ENCODE data around the gene GLG1.
"Not testable (repeated sequence)": the region's sequence is repeated elsewhere in the genome, so short reads cannot be mapped to it uniquely, and the experiment has no call there.

Gene GLG1

DNA sequence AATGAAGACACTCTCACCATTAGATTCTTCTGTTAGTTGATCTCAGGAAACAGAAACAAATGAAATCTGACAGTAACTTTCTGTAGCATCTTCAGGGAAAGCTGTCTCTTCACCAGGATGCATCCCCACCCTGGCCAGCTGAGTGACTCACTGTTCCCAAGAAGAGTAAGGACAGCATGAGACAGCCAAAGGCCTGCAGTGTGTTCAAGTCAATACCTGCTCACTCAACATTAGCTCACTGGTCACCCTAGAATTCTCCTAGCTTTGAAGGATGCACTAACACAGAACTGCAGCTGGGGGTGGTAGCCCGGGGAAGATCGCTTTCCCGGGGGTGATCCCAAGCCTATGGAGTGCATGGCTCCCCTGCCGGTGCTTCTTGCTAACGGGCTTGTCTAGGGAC is 157.4 kb downstream of the GLG1 start:
- in situ Hi-C loops (cut with HindIII; ENCODE audit: low pct_unique_long_range_greater_than_20kb, low sequenced_read_pairs), result no loop called here
- DNase-seq (ENCODE audit: low read depth in 1 of 2, low spot score in 1 of 2), result no peak
- no peak for TF ChIP-seq JUND (IDR thresholded peaks at IDR 0.05; ENCODE audit: low read depth)

DNA sequence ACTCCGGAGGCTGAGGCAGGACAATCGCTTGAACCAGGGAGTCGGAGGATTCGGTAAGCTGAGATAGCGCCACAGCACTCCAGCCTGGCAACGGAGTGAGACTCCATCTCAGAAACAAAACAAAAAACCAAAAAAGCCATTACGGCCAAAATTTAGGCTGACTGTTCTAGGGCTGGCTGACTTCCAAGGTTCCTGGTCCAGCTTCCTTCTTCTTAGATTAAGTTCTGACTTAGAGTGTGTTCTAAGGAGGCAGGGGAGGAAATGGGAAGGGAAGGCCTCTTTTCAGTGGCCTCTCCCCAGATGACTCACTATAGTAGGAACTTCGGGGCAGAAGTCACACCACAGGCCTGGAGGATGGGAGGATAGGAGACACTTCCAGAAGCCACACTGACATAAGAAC is 157.9 kb downstream of the GLG1 start:
- DNase-seq (ENCODE audit: low read depth in 1 of 2, low spot score in 1 of 2), result no peak
- TF ChIP-seq JUND (IDR thresholded peaks at IDR 0.05; ENCODE audit: low read depth), result no peak
- in situ Hi-C loops (cut with HindIII; ENCODE audit: low pct_unique_long_range_greater_than_20kb, low sequenced_read_pairs), result no loop called here

DNA sequence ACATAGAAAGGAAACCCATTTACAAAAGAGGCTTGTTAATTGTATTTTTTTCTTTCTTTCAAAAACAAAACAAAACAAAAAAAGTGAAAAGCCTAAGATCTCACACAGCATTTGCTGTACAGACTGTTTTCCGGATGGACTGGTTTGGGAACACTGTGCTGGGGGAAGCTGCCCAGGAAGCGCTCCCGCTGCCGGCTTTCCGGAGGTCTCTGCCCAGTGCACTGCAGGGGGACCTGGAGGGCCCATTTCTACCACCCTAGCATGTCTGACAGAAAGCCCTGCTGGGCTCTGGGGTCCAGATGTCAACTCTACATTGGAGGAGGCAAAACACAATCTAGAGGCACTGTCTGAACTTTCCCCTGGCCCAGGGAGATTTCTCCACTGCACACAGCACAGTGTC is 159.3 kb downstream of the GLG1 start:
- TF ChIP-seq JUND (IDR thresholded peaks at IDR 0.05; ENCODE audit: low read depth), result no peak
- DNase-seq (ENCODE audit: low read depth in 1 of 2, low spot score in 1 of 2), result no peak
- in situ Hi-C loops (cut with HindIII; ENCODE audit: low pct_unique_long_range_greater_than_20kb, low sequenced_read_pairs), result no loop called here

DNA sequence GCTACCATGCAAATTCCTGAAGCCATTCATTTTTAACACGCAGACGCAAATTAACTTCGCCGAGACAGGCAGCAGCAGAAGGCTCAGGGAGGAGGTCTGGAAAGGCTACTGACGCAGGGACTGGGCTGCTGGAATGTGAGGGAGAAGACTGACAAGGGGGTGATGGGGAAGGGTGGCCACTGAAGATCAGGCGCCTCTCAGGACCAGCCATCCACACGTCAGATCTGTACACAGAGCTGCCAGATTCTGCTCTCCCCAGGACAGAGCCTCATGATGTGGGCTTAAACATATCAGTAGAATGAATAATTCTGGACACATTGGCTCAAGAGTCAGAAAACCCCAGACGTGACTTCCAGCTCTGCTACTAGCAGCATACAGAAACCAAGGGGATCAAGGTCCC is 160.0 kb downstream of the GLG1 start:
- no peak for DNase-seq (ENCODE audit: low read depth in 1 of 2, low spot score in 1 of 2)
- in situ Hi-C loops (cut with HindIII; ENCODE audit: low pct_unique_long_range_greater_than_20kb, low sequenced_read_pairs), result no loop called here
- TF ChIP-seq JUND (IDR thresholded peaks at IDR 0.05; ENCODE audit: low read depth), result no peak

DNA sequence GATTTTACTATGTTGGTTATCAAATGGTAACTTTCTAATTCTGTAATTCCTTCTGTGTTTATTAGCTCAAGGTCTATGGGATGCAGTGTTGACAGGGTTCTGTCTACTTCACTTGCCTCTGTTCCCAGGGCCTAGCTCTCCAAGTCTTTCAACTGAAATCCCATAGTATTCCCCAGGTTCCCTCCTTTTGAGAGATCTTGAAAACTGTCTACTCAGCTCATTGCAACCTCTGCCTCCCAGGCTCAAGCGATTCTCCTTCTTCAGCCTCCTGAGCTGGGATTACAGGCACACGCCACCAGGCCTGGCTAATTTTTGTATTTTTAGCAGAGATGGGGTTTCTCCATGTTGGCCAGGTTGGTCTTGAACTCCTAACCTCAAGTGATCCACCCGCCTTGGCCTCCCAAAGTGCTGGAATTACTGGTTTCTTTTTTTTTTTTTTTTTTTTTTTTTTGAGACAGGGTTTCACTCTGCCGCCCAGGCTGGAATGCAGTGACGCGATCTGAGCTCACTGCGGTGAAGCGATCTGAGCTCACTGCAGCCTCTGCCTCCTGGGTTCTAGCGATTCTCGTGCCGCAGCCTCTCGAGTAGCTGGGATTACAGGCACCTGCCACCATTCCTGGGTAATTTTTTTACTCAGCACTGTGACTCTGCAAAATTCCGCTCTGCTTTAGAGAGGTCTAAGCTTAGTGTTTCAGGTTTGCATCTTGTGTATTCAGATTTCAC is 163.1 kb downstream of the GLG1 start:
- DNase-seq (ENCODE audit: low read depth in 1 of 2, low spot score in 1 of 2); in situ Hi-C loops (cut with HindIII; ENCODE audit: low pct_unique_long_range_greater_than_20kb, low sequenced_read_pairs): not testable (repeated sequence)

DNA sequence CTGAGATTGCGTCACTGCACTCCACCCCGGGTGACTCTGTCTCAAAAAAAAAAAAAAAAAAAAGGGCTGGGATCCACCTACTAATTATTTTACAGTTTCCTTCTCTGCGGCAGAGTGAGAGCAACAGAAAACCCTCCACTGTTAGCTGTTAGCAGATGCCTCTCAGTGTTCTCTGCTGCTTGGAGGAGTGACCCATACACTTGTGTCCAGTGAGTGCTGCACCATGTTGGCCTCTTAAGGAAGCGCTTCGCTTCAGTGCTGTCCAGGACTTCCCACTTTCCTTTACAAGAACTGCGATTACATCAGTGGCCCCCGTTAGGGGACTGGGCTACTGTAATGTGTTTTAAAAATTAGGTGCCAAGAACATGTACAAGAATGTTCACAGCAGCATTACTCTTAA is 167.2 kb downstream of the GLG1 start:
- DNase-seq (ENCODE audit: low read depth in 1 of 2, low spot score in 1 of 2), result no peak
- TF ChIP-seq JUND (IDR thresholded peaks at IDR 0.05; ENCODE audit: low read depth), result no peak
- in situ Hi-C loops (cut with HindIII; ENCODE audit: low pct_unique_long_range_greater_than_20kb, low sequenced_read_pairs), result no loop called here

DNA sequence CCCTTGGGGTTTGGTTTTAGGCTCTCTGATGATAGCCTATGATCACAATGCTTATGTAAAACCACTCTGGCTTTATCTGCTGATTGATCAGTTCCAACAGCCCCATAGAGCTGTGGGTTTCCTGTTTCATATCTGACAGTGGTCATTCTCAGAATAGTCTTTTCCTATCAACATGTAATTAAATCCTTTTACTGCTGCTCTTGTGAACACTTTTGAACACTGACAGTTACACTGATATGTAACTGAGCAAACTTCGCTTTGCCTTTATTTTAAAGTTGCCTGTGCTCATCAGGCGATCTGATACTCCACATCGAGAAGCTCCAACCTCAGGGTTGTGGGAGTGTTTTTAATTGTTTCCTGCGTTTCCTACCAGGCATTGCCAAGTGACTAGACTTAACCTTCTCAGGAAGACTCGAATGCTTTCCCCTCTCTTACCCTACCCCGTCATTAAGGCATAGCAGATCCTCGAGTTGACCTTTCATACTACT is 168.4 kb downstream of the GLG1 start:
- no peak for TF ChIP-seq JUND (IDR thresholded peaks at IDR 0.05; ENCODE audit: low read depth)
- in situ Hi-C loops (cut with HindIII; ENCODE audit: low pct_unique_long_range_greater_than_20kb, low sequenced_read_pairs), result no loop called here
- DNase-seq (ENCODE audit: low read depth in 1 of 2, low spot score in 1 of 2), result no peak

DNA sequence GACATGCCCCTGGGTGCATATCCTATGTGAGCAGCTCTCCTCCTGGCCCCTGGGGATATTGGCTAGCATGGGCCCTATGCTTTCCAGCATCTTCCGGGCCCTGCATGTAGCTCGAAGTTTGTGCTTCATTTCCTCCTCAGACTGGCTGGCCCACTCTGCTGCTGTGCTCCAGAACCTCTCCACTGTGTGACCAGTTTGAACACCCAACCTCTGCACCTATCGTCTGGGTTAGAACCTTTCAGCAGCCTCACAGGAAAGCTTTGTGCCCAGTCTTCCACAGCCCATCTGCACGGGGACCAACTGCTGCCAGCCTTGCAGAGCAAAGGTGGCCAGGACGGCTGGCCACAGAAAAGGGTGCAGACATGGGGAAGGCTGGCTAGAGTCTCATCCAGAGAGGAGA is 175.4 kb downstream of the GLG1 start:
- no peak for TF ChIP-seq JUND (IDR thresholded peaks at IDR 0.05; ENCODE audit: low read depth)
- in situ Hi-C loops (cut with HindIII; ENCODE audit: low pct_unique_long_range_greater_than_20kb, low sequenced_read_pairs), result no loop called here
- no peak for DNase-seq (ENCODE audit: low read depth in 1 of 2, low spot score in 1 of 2)

DNA sequence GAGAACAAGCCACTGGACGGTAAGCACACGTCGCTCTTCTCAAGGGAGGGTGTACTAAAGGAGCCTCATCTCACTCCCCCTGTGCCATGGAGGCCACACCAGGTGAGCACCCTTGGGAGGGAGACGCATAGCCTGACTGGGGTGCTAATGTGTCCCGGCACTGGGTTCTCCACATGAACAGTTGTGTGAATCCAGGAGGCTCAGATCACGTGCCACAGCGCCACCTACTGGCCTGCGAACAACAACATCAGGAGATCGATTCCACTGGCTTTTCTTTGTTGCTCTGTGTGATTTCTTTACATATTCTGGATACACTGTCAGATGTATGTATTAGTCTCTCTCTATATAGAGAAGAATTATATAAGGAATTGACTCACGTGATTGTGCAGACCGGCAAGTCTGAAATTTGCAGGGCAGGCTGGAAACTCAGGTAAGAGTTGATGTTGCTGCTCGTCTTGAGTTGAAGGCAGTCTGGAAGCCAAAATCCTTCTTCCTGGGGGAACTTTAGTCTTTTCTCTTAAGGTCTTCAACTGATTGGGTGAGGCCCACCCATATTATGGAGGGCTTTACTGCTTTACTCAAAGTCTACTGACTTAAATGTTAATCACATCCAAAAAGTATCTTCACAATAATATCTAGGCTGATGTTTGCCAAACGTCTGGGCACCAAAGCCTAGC is 176.7 kb downstream of the GLG1 start:
- DNase-seq (ENCODE audit: low read depth in 1 of 2, low spot score in 1 of 2), result peak; percentile 38 to 73
- in situ Hi-C loops (cut with HindIII; ENCODE audit: low pct_unique_long_range_greater_than_20kb, low sequenced_read_pairs), result not testable (repeated sequence)

DNA sequence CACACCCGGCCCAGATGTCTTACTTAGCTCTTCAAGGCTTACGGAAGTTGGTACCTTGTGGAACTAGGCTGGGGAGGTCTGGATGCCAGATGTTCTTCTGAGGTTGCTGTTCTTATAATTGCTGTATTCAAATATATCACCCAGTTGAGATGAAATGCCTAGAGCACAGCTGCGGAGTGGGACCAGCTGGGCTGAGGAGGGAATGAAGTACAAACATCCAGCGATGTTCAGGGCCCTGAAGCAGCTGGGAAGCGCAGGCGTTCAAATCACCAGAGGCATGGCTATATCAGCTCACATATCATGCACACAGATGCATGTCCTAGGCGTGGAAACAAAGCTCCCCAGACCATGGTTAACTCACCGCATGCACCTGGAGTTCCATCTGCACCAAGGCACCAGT is 178.4 kb downstream of the GLG1 start:
- DNase-seq (ENCODE audit: low read depth in 1 of 2, low spot score in 1 of 2); in situ Hi-C loops (cut with HindIII; ENCODE audit: low pct_unique_long_range_greater_than_20kb, low sequenced_read_pairs): not testable (repeated sequence)

DNA sequence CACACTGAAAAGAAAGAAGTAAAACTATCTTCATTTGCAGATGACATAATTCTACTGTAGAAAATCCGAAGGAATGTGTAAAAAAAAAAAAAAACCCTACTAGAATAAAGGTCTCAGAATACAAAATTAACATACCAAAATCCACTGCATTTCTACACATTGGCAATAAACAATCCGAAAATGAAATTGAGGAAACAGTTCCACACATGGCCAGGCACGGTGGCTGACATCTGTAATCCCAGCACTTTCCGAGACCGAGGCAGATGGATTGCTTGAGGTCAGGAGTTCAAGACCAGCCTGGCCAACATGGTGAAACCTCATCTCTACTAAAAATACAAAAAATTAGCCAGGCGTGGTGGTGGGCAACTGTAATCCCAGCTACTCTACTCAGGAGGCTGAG is 181.2 kb downstream of the GLG1 start:
- in situ Hi-C loops (cut with HindIII; ENCODE audit: low pct_unique_long_range_greater_than_20kb, low sequenced_read_pairs); DNase-seq (ENCODE audit: low read depth in 1 of 2, low spot score in 1 of 2): not testable (repeated sequence)

DNA sequence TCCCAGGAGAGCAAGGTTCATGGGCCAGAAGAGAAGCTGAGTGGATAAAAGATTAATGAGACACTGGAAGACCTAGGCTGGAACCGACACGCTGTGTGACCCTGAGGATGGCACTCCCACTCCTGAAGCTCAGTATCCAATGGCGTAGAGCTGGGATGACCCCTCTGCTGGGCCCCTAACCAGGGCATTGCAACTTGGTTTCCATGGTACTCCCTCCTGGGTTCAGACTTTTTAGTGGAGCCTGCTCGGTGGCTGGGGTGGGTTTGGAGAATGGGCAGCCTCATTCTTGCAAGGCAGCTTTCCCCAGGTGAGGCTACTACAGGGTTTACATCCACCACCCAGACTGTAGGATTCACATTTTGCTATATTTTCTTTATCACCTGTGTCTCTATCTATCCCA is 183.2 kb downstream of the GLG1 start:
- in situ Hi-C loops (cut with HindIII; ENCODE audit: low pct_unique_long_range_greater_than_20kb, low sequenced_read_pairs); DNase-seq (ENCODE audit: low read depth in 1 of 2, low spot score in 1 of 2): not testable (repeated sequence)

DNA sequence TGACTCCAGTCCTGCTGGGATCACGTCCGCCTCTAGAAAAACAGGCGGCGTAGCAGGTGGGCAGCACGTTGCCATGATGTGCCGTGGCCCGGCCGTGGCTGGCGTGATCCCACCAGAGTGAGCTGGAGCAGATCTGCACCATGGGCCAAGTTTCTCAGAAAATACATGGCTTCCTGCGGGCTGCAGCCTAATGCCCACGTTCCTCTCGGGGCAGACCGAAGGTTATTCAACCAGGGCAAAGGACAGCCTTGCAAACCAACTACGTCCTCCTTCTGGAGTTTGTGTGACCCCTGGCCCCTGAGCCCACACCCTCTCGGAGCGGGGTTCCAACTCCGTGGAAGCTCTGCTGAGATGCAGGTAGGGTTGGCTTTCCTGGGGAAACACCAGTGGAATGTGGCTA is 184.8 kb downstream of the GLG1 start:
- in situ Hi-C loops (cut with HindIII; ENCODE audit: low pct_unique_long_range_greater_than_20kb, low sequenced_read_pairs); DNase-seq (ENCODE audit: low read depth in 1 of 2, low spot score in 1 of 2): not testable (repeated sequence)

DNA sequence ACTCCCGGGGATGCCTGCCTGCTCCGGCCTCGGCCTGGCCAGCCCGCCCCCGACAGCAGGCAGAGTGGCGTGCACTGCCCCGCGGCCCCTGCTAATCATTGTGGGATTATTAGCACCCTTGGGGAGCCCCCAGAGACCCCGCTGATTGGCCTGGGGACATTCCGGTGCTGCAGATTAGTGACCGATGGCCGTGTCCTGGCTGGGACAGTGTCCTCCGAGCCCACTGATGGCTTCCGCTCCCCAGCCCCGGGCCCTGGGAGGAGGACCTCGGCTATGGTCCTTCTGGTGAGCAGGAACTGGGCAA is 185.5 kb downstream of the GLG1 start:
- DNase-seq (ENCODE audit: low read depth in 1 of 2, low spot score in 1 of 2); in situ Hi-C loops (cut with HindIII; ENCODE audit: low pct_unique_long_range_greater_than_20kb, low sequenced_read_pairs): not testable (repeated sequence)

DNA sequence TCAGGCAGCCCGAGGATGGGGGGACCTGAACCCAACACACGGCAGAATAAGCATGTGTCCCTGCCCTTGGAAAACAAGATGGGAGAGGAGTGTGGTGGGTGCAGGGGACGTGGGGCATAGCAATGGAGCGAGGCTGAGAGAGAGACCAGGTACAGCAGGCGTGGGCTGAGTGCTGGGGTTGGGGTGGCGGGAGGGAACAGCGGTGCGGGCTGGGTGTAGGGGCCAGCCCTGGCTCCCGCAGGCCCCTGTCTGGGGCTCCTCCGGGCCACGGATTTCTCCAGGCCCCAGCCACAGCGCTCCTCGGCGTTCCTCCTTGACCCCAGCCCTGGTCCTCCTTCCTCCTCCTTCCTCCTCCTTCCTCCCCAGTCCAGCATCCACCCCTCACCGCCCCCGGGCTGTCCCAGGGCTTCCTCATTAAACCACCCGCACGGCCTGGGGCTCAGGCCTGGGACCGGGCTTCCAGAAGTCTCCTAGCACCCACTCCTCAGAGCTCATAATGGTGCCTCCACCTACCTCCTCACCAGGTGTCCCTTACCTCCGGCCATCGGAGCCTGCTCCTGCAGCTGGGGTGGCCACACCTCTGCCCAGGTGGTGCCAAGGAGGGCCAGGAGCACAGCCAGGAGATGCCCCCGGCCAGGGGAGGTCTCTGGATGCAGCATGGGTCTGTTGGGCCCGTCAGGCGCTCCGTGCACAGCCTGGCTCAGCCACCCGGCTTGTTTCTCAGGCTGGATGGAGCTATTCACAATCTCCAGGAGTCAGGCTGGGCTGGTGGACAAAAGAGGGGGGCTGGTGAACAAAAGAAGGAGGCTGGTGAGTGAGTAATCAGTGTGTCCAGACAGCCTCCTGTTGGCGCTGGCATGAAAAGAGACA is 186.1 kb downstream of the GLG1 start, which contains the start of gene CLEC18B:
Gene CLEC18B (minus strand): TSS at position 867 of the 870 bp plus-strand sequence. CDS start 208 bp downstream, at position 659.
- DNase-seq (ENCODE audit: low read depth in 1 of 2, low spot score in 1 of 2); in situ Hi-C loops (cut with HindIII; ENCODE audit: low pct_unique_long_range_greater_than_20kb, low sequenced_read_pairs): not testable (repeated sequence)

DNA sequence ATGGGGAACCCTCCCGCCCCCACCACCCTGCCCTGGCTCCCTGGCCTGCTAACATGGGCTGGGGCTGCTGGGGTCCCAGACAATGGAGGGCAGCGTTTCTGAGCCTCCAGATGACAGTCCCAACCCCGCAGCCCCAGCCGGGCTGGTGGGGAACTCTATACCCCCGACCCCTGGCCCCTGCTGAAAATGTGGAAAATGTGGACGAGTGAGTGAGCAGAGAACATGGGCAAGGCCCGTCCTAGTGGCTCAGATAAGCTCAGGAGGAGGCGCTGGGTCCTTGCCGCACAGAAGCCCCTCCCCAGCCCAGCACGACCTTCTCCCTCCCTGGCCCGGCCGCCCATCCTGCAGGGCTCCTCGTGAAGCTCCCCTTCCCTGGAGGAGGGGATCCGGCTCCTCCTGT is 187.1 kb downstream of the GLG1 start:
- DNase-seq (ENCODE audit: low read depth in 1 of 2, low spot score in 1 of 2), result not testable (repeated sequence)

DNA sequence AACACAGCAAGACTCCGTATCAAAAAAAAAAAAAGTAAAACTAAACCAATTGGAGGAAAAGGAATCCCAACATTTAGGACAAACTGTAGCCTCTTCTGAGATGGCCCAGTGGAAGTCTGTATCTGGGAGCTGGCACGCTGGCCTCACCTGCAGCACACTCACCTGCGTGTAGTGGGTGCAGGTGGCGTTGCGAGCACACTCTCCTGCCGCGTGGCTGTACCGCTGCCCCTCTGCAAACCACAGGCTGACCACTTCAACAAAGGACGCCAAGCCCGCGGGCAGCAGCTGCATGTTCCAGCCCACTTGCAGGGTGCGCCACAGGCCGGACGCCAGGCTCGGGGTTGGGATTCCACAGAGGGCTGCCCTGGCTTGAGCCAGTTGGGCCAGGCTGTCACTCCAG is 189.0 kb downstream of the GLG1 start:
- DNase-seq (ENCODE audit: low read depth in 1 of 2, low spot score in 1 of 2); in situ Hi-C loops (cut with HindIII; ENCODE audit: low pct_unique_long_range_greater_than_20kb, low sequenced_read_pairs): not testable (repeated sequence)

More for the DNA sequence above, 187.1 kb downstream of the GLG1 start:
- in situ Hi-C loops (cut with HindIII; ENCODE audit: low pct_unique_long_range_greater_than_20kb, low sequenced_read_pairs), result not testable (repeated sequence)

DNA sequence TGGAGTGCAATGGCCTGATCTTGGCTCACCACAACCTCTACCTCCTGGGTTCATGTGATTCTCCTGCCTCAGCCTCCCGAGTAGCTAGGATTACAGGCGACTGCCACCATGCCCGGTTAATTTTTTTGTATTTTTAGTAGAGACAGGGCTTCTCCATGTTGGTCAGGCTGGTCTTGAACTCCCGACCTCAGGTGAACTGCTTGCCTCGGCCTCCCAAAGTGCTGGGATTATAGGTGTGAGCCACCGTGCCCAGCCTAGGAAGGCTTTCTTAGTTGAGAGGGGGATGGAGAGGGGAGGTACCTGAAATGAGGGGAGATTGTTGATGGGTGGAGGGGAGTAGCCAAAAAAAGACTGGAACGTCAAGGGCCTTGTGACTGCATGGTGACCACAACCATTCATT is 193.0 kb downstream of the GLG1 start:
- DNase-seq (ENCODE audit: low read depth in 1 of 2, low spot score in 1 of 2); in situ Hi-C loops (cut with HindIII; ENCODE audit: low pct_unique_long_range_greater_than_20kb, low sequenced_read_pairs): not testable (repeated sequence)

Measured in T47D (cell line).